ENCODE data around the gene GLO1.
"Not testable (repeated sequence)": the region's sequence is repeated elsewhere in the genome, so short reads cannot be mapped to it uniquely, and the experiment has no call there.

GLO1 gene

DNA sequence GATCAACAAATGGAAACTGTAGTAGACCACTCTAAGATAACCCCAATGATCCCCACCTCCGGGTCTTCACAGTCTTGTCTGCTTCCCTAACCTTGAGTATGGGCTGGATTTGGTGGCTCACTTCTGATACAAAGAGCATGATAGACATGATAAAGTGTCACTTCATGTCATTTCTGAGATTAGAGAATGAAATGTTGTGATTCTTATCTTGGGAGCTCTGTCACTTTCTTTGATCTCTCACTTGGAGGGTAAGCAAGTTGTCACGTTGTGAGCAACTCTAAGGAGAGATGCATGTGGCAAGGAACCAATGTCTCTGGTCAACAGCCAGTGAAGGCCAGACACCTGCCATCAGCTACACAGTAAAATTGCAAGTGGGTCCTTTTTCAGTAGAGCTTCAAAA, 3.0 kb upstream of the GLO1 start:
- Histone ChIP-seq H3K27ac (ENCODE audit: low read depth, low read length, severe bottlenecking) (no peak overlapping the region), H3K9me3 (ENCODE audit: control insufficient read depth, low read length) (peaks cover 20% of the 10 kb centered on the region), H3K36me3 (ENCODE audit: control insufficient read depth, insufficient read depth, low read length) (peaks cover 8% of the 10 kb centered on the region), H3K4me1 (ENCODE audit: control insufficient read depth, insufficient read depth, low read length, poor library complexity, severe bottlenecking) (no peaks in the 10 kb centered on the region), H3K4me3 (ENCODE audit: extremely low read depth, insufficient read depth, low read length, poor library complexity, severe bottlenecking) (no peak overlapping the region)
- WGBS, 2 experiments (ENCODE audit: insufficient coverage in 2 of 2) = 80 to 90% methylated on average over 1 of the region's 2 CpGs

DNA sequence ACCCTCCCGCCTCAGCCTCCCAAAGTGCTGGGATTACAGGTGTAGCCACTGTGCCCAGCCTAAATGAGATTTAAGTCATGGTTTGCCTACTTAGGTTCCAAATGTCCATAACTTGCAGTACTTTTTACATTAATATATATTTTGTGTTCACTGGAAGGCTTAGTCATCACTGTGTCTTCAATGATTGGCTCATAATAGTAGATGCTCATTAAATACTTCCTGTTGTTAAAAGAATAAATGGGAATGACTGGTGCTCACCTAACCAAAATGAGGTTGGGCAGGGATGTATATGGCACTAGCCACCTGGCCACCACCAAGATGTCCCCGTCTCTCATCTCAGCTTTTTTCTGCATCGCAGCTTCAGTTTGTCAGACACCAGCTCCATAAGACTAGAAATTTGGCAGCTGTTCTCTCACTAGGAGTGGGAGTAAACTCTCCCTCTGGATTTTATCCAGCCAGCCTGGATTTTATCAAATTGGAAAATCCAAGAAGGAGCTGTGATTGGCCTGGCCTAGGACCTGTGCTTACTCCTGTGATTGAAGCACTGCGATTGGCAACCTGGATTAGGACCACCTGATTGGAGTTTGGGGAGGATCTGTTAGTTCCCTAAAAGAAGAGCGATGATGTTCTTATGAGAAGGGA, 1.1 kb upstream of the GLO1 start:
- peaks cover 24% of the 10 kb centered on the region for H3K36me3 ChIP-seq (ENCODE audit: control insufficient read depth, insufficient read depth, low read length)
- no peak overlapping the region for H3K4me3 ChIP-seq (ENCODE audit: extremely low read depth, insufficient read depth, low read length, poor library complexity, severe bottlenecking)
- 93 to 100% methylated on average over 3 to 4 of the region's 5 CpGs for WGBS, 2 experiments (ENCODE audit: insufficient coverage in 2 of 2)
- peaks cover 21% of the 10 kb centered on the region for H3K9me3 ChIP-seq (ENCODE audit: control insufficient read depth, low read length)
- H3K27ac ChIP-seq (ENCODE audit: low read depth, low read length, severe bottlenecking) = no peak overlapping the region
- H3K4me1 ChIP-seq (ENCODE audit: control insufficient read depth, insufficient read depth, low read length, poor library complexity, severe bottlenecking) = no peaks in the 10 kb centered on the region

GRCh38 chr6:38701551-38701950, 1.4 kb downstream of the GLO1 start:
- H3K36me3 ChIP-seq (ENCODE audit: control insufficient read depth, insufficient read depth, low read length) = peaks cover 42% of the 10 kb centered on the region
- H3K27ac ChIP-seq (ENCODE audit: low read depth, low read length, severe bottlenecking) = no peak overlapping the region
- no CpG with 5 or more reads among the region's 3 CpGs for WGBS, 2 experiments (ENCODE audit: insufficient coverage in 2 of 2)
- no peaks in the 10 kb centered on the region for H3K4me1 ChIP-seq (ENCODE audit: control insufficient read depth, insufficient read depth, low read length, poor library complexity, severe bottlenecking)
- peaks cover 21% of the 10 kb centered on the region for H3K9me3 ChIP-seq (ENCODE audit: control insufficient read depth, low read length)
- peak overlapping the region; percentile 61 for H3K4me3 ChIP-seq (ENCODE audit: extremely low read depth, insufficient read depth, low read length, poor library complexity, severe bottlenecking)

- no CpG with 5 or more reads among the region's 3 CpGs for WGBS, 2 experiments (ENCODE audit: insufficient coverage in 2 of 2)
- H3K4me3 ChIP-seq (ENCODE audit: extremely low read depth, insufficient read depth, low read length, poor library complexity, severe bottlenecking); H3K4me1 ChIP-seq (ENCODE audit: control insufficient read depth, insufficient read depth, low read length, poor library complexity, severe bottlenecking); H3K27ac ChIP-seq (ENCODE audit: low read depth, low read length, severe bottlenecking): not testable (repeated sequence)
- Histone ChIP-seq H3K9me3 (ENCODE audit: control insufficient read depth, low read length) (peaks cover 21% of the 10 kb centered on the region), H3K36me3 (ENCODE audit: control insufficient read depth, insufficient read depth, low read length) (peaks cover 54% of the 10 kb centered on the region)
Measured at GRCh38 chr6:38699702-38700101, 3.2 kb downstream of the GLO1 start.

DNA sequence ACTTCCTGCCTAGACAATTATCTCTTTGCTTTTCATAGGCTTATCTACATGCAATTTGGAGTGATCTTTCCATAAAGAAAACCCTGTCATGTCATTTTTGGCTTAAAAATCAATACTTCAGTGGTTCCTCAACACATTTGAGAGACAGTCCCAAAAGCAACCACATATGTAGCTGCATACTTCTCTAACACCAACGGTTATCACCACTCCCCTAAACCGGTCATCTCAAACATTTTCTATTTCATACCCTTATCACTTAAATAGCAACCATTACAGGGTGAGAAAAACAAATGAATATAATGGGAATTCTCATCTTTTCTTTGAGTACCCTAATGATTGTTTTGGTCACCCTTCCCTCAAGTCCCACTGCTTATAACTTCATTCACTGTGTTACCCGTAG, 5.1 kb downstream of the GLO1 start:
- Histone ChIP-seq H3K4me1 (ENCODE audit: control insufficient read depth, insufficient read depth, low read length, poor library complexity, severe bottlenecking) (no peaks in the 10 kb centered on the region), H3K4me3 (ENCODE audit: extremely low read depth, insufficient read depth, low read length, poor library complexity, severe bottlenecking) (no peak overlapping the region), H3K27ac (ENCODE audit: low read depth, low read length, severe bottlenecking) (no peak overlapping the region), H3K9me3 (ENCODE audit: control insufficient read depth, low read length) (peaks cover 21% of the 10 kb centered on the region), H3K36me3 (ENCODE audit: control insufficient read depth, insufficient read depth, low read length) (peaks cover 59% of the 10 kb centered on the region)
- WGBS, 2 experiments (ENCODE audit: insufficient coverage in 2 of 2) = 100% methylated on average over 2 of the region's 3 CpGs; no CpG with 5 or more reads in 1 of the 2 experiments

DNA sequence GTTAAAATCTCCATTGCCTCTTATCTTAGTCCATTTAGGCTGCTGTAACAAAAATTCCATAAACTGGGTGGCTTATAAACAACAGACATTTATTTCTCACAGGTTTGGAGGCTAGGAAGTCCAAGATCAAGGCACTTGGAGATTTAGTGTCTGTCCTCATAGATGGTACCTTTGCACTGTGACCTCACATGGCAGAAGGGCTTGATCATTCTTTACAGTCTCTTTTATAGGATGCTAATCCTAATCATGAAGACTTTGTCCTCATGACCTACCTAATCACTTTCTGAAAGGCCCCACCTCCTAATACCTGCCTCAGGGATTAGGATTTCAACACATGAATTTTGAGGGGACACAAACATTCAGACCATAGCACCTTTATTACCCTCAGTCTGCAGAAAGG, 6.6 kb downstream of the GLO1 start:
- Histone ChIP-seq H3K36me3 (ENCODE audit: control insufficient read depth, insufficient read depth, low read length) (peaks cover 55% of the 10 kb centered on the region), H3K27ac (ENCODE audit: low read depth, low read length, severe bottlenecking) (no peak overlapping the region), H3K4me1 (ENCODE audit: control insufficient read depth, insufficient read depth, low read length, poor library complexity, severe bottlenecking) (no peaks in the 10 kb centered on the region), H3K4me3 (ENCODE audit: extremely low read depth, insufficient read depth, low read length, poor library complexity, severe bottlenecking) (no peak overlapping the region), H3K9me3 (ENCODE audit: control insufficient read depth, low read length) (peaks cover 15% of the 10 kb centered on the region)

DNA sequence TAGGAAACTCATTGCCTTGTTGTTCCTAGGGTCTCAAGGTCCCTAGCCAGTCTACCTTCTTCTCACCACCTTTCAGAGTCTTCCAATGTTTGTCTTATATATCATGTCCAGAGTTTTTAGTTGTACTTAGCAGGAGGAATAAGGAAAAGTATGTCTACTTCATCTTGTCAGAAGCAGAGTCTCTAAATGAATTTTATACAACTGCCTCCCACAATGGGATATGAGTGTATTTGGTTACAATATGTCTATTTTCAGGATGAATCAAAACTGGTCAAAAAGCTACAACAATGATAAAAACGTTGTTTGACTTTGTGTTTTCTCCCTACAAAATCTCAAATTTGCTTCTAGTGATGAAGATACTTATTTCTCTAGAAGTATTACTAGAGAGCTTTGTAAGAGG, 7.0 kb downstream of the GLO1 start:
- peaks cover 51% of the 10 kb centered on the region for H3K36me3 ChIP-seq (ENCODE audit: control insufficient read depth, insufficient read depth, low read length)
- no peaks in the 10 kb centered on the region for H3K4me1 ChIP-seq (ENCODE audit: control insufficient read depth, insufficient read depth, low read length, poor library complexity, severe bottlenecking)
- H3K9me3 ChIP-seq (ENCODE audit: control insufficient read depth, low read length) = peaks cover 11% of the 10 kb centered on the region
- H3K4me3 ChIP-seq (ENCODE audit: extremely low read depth, insufficient read depth, low read length, poor library complexity, severe bottlenecking) = no peak overlapping the region
- H3K27ac ChIP-seq (ENCODE audit: low read depth, low read length, severe bottlenecking) = no peak overlapping the region
- 100% methylated on average over 1 of the region's 1 CpG; no CpG with 5 or more reads in 1 of the 2 experiments for WGBS, 2 experiments (ENCODE audit: insufficient coverage in 2 of 2)

- peaks cover 5% of the 10 kb centered on the region for H3K9me3 ChIP-seq (ENCODE audit: control insufficient read depth, low read length)
- no peak overlapping the region for H3K4me3 ChIP-seq (ENCODE audit: extremely low read depth, insufficient read depth, low read length, poor library complexity, severe bottlenecking)
- no peak overlapping the region for H3K27ac ChIP-seq (ENCODE audit: low read depth, low read length, severe bottlenecking)
- WGBS, 2 experiments (ENCODE audit: insufficient coverage in 2 of 2) = no CpG with 5 or more reads among the region's 2 CpGs
- H3K36me3 ChIP-seq (ENCODE audit: control insufficient read depth, insufficient read depth, low read length) = peaks cover 45% of the 10 kb centered on the region
- no peaks in the 10 kb centered on the region for H3K4me1 ChIP-seq (ENCODE audit: control insufficient read depth, insufficient read depth, low read length, poor library complexity, severe bottlenecking)
Measured at GRCh38 chr6:38695227-38695900, 7.6 kb downstream of the GLO1 start.

DNA sequence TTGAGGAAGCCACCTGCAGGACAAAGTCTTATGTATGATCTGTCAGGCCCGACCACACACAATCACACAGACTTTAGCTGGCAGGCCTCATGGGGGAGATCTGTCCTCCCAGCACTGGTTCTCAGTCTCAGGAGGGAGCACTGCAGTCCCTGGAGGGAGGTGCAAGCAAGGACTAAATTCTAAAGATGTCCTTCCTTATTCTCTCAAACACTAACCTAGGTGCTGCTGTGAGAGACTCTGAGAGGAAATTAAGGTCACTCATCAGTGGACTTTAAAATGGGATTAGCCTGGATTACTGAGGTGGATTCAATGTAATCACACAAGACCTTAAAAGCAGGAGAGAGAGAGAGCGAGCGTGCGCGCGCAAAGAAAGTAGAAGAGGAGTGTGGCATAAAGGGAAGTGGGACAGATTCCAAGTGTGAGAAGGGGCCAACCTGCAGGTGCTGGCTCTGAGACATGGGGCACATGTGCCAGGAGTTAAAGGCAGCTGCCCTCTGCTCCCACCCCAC, 14.3 kb downstream of the GLO1 start:
- no peaks in the 10 kb centered on the region for H3K9me3 ChIP-seq (ENCODE audit: control insufficient read depth, low read length)
- 93 to 98% methylated on average over 5 to 6 of the region's 6 CpGs for WGBS, 2 experiments (ENCODE audit: insufficient coverage in 2 of 2)
- no peak overlapping the region for H3K4me3 ChIP-seq (ENCODE audit: extremely low read depth, insufficient read depth, low read length, poor library complexity, severe bottlenecking)
- peaks cover 25% of the 10 kb centered on the region for H3K36me3 ChIP-seq (ENCODE audit: control insufficient read depth, insufficient read depth, low read length)
- no peak overlapping the region for H3K27ac ChIP-seq (ENCODE audit: low read depth, low read length, severe bottlenecking)
- no peaks in the 10 kb centered on the region for H3K4me1 ChIP-seq (ENCODE audit: control insufficient read depth, insufficient read depth, low read length, poor library complexity, severe bottlenecking)

DNA sequence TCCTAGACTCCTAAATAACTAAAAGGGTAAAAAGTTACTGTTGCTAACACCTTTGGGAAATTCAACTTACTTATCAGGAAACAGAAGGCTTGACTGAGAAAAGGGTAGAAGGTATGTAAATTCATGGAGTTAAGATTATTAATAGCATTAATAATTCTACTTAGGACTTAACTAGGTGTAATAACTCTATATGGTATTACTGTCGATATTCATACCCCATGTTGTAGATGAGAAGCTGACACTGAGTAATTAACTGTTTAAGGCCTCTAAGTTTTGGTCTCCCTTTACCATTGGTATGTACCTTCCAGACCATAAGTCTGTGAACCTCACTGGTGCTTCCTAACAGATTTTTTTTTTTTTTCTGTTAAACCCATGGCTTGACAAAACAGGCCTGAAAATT, 15.4 kb downstream of the GLO1 start:
- peaks cover 31% of the 10 kb centered on the region for H3K36me3 ChIP-seq (ENCODE audit: control insufficient read depth, insufficient read depth, low read length)
- no peak overlapping the region for H3K27ac ChIP-seq (ENCODE audit: low read depth, low read length, severe bottlenecking)
- no CpG with 5 or more reads among the region's 1 CpG for WGBS, 2 experiments (ENCODE audit: insufficient coverage in 2 of 2)

DNA sequence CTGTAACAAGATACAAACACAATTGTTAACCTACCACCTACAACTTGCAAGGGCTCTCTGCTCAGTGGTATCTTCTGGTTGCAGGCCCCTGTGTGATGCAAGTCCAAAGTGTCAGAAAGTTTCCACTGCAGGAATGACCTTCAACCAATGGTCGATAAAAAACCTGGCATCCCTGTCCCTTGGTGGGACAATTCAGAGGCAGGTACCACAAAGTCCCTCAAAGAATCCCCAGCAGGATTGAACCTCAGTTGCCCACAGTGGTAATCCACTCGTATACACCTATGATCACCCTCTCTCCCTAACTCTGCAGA, 15.9 kb downstream of the GLO1 start:
- Histone ChIP-seq H3K9me3 (ENCODE audit: control insufficient read depth, low read length) (no peaks in the 10 kb centered on the region), H3K36me3 (ENCODE audit: control insufficient read depth, insufficient read depth, low read length) (peaks cover 35% of the 10 kb centered on the region), H3K27ac (ENCODE audit: low read depth, low read length, severe bottlenecking) (no peak overlapping the region), H3K4me3 (ENCODE audit: extremely low read depth, insufficient read depth, low read length, poor library complexity, severe bottlenecking) (no peak overlapping the region), H3K4me1 (ENCODE audit: control insufficient read depth, insufficient read depth, low read length, poor library complexity, severe bottlenecking) (no peaks in the 10 kb centered on the region)
- 100% methylated on average over 2 of the region's 2 CpGs for WGBS, 2 experiments (ENCODE audit: insufficient coverage in 2 of 2)

More for the DNA sequence above, 15.4 kb downstream of the GLO1 start:
- H3K4me1 ChIP-seq (ENCODE audit: control insufficient read depth, insufficient read depth, low read length, poor library complexity, severe bottlenecking) = no peaks in the 10 kb centered on the region
- H3K9me3 ChIP-seq (ENCODE audit: control insufficient read depth, low read length) = no peaks in the 10 kb centered on the region
- H3K4me3 ChIP-seq (ENCODE audit: extremely low read depth, insufficient read depth, low read length, poor library complexity, severe bottlenecking) = no peak overlapping the region
